Muscle of leg (tissue), 11 donors: ENCODE data around the gene TNFRSF21. TPM values are rescaled to one million over a fixed set of nuclear protein-coding genes. Genes with fewer than 3 reads are reported as not detected.

Experiments
- DNase-seq: peaks from one replicate; pipeline ENCODE4 v3.0.0; 2013
- H3K27ac ChIP-seq: one replicate; pipeline ENCODE4 v1.5.1; 2013; ENCODE audit warnings: mild to moderate bottlenecking, low read length, control low read depth
- H3K27me3 ChIP-seq: one replicate; pipeline ENCODE4 v1.6.1; 2013; ENCODE audit warnings: low read length; ENCODE audit not compliant: control insufficient read depth, insufficient read depth
- H3K36me3 ChIP-seq: one replicate; pipeline ENCODE4 v1.6.1; 2013; ENCODE audit warnings: low read length; ENCODE audit not compliant: control insufficient read depth, insufficient read depth
- H3K4me1 ChIP-seq: one replicate; pipeline ENCODE4 v1.6.1; 2013; ENCODE audit warnings: low read length; ENCODE audit not compliant: control insufficient read depth, insufficient read depth
- H3K4me3 ChIP-seq: one replicate; pipeline ENCODE4 v1.5.1; 2013; ENCODE audit warnings: low read length, control low read depth
- H3K9me3 ChIP-seq: replicated peaks from 2 replicates; pipeline ENCODE4 v1.6.1; 2013; ENCODE audit warnings: low read depth, low read length; ENCODE audit not compliant: control insufficient read depth
- WGBS: methylation state at CpG from one replicate; pipeline ENCODE4 v1.1.5; 2013; ENCODE audit warnings: missing lambda C conversion rate; ENCODE audit not compliant: insufficient coverage; 5-methylcytosine and 5-hydroxymethylcytosine counted together
- polyA plus RNA-seq, 8 donors: library from polyadenylated mRNA; unstranded; fragments of 120-200 nt; gene quantifications; one replicate each; pipeline versions ENCODE4 v1.2.1 to v1.2.3, GENCODE V29; 2013; ENCODE audit warnings: inconsistent platforms in 1 of 8, low replicate concordance in 1 of 8; ENCODE audit not compliant: insufficient read length in 8 of 8, insufficient read depth in 1 of 8
- total RNA-seq: library from RNA; stranded (reverse); fragments of 120-200 nt; gene quantifications from one replicate; pipeline ENCODE4 v1.2.4, GENCODE V29; 2013

Gene TNFRSF21
- total and polyA plus RNA-seq, 9 donors: 10.2 to 27.9 (median 23.2) TPM

GRCh38 chr6:47203938-47204611, 105.6 kb downstream of the TNFRSF21 start:
- no peaks in the 10 kb centered on the region for H3K36me3 ChIP-seq
- H3K4me1 ChIP-seq: no peaks in the 10 kb centered on the region
- H3K4me3 ChIP-seq: no peak overlapping the region
- DNase-seq: no peak
- H3K27ac ChIP-seq: no peak overlapping the region
- H3K27me3 ChIP-seq: no peaks in the 10 kb centered on the region
- 90% methylated on average over 2 of the region's 2 CpGs for WGBS
- no peaks in the 10 kb centered on the region for H3K9me3 ChIP-seq

DNA sequence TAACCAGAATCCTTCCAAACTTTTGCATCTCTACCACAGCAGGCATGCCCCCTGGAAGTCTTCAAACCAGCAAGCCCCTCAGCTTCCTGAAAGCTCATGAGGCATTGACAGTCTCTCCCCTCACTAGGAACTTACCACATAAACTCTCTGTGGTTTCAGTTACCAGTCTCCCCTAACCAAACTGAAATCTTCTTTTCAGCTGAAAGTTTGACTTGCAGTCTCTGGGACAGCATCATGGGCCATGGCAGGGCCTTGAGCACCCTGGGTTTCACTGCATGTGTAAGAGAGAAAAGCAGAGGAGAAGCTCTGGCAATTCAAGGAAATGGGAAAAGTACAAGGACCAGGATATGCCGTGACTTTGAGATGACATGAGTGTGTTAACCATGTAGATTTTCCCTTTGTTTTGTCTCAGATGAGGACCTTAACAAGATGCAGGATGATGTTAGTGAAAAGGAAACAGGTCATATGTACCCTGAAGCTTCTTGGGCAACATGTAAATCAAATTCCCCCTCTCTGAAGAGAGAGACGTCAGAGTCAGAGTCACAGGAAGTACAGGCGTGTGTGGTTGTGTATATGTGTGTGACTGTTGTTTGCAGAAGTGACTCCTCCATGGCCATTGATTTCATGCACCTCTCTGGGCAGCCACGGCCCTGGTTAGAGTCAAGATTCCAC, 106.3 kb downstream of the TNFRSF21 start:
- Histone ChIP-seq H3K27me3 (no peaks in the 10 kb centered on the region), H3K4me3 (no peak overlapping the region), H3K9me3 (no peaks in the 10 kb centered on the region), H3K4me1 (no peaks in the 10 kb centered on the region), H3K36me3 (no peaks in the 10 kb centered on the region), H3K27ac (no peak overlapping the region)
- no peak for DNase-seq
- WGBS: 56% methylated on average over 1 of the region's 4 CpGs

DNA sequence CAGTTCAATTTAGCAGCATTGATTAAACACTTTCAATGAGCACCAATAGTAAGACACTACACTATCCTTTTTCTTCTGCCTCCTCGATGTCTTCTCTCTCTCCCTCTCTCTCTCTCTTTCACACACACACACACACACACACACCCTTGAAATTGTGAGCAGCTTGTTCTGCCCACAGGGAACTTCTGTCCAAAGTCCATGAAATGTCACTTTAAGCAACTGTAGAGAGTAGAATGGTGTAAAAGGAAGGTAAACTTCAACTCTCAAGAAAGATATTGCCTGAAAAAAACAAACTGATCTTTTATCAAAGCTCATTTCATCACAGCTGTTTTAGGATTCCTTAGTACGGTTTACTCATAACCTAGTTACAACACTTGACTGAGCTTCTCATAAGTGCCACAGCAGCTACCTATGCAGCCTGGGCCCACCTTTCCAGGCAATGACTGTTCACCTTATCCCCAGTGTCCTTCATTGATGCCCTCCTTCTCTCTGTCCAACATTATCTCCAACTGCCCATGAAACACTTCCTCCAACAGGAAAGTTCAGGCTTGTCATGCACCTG, 107.0 kb downstream of the TNFRSF21 start:
- no peak overlapping the region for H3K4me3 ChIP-seq
- no peaks in the 10 kb centered on the region for H3K9me3 ChIP-seq
- no peak for DNase-seq
- no peaks in the 10 kb centered on the region for H3K4me1 ChIP-seq
- no peak overlapping the region for H3K27ac ChIP-seq
- WGBS: 87% methylated on average over 1 of the region's 2 CpGs
- H3K27me3 ChIP-seq: no peaks in the 10 kb centered on the region
- H3K36me3 ChIP-seq: no peaks in the 10 kb centered on the region

DNA sequence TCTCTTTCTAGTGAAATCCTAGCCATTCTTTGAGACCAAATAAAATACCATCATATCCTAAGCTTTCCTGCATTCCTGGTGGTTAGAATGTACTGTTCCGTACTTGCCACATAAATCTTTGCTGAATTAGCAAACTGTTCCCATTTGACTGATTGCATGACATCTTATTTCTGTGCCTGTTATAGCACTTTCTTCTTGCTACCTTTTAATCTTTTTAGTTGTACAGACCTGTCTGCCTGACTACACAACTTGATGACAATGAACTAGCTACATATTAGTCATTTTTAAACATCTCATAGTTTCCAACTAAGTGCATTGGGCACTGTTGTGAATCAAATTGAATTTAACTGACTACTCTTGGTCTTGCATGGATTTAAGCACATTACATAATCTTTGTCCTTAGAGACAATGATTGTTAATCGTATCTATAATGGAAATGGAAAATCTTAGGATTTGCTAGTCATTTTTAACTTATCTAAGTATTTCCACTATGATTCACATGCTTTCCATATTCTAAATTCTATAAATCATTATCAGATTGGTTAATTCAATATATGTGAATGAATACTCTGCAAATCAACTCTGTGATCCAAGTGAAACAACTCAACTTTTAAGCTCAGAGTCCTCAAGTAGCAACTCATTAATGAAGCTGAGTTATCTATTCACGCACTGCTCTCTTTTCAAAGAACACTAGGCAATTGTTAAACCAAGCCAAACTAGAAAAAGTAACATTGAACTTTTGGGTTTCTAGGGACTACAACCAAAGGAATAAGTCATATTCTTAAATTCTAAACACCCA, 109.0 kb downstream of the TNFRSF21 start:
- H3K27ac ChIP-seq: no peak overlapping the region
- H3K36me3 ChIP-seq: no peaks in the 10 kb centered on the region
- H3K27me3 ChIP-seq: no peaks in the 10 kb centered on the region
- no CpG with 5 or more reads among the region's 3 CpGs for WGBS
- no peaks in the 10 kb centered on the region for H3K9me3 ChIP-seq
- no peak for DNase-seq
- H3K4me3 ChIP-seq: no peak overlapping the region
- peaks cover 6% of the 10 kb centered on the region for H3K4me1 ChIP-seq

GRCh38 chr6:47197682-47198640, 111.7 kb downstream of the TNFRSF21 start:
- H3K27ac ChIP-seq: no peak overlapping the region
- no peaks in the 10 kb centered on the region for H3K36me3 ChIP-seq
- no peak overlapping the region for H3K4me3 ChIP-seq
- H3K27me3 ChIP-seq: no peaks in the 10 kb centered on the region
- peaks cover 19% of the 10 kb centered on the region for H3K4me1 ChIP-seq
- WGBS: 90% methylated on average over 2 of the region's 6 CpGs
- no peak for DNase-seq
- no peaks in the 10 kb centered on the region for H3K9me3 ChIP-seq

DNA sequence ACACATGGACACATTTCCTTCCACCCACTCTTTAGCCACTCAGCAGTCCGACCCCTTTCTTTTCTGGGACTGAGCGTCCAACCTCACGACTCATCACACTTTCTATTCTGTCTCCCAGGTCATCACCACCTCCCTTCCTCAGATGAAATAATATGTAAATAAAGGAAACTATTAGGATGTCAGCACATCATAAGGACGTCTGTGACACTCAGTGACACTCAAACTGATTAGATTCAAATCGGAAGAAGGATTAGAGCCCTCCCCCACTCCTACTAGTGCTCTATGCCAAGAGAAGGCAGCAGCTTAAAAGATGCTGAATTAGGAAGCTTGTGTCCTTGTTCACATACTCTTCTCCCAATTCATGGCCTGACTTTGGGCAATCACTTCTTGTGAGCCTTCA, 113.6 kb downstream of the TNFRSF21 start:
- Histone ChIP-seq H3K4me3 (no peak overlapping the region), H3K4me1 (peaks cover 19% of the 10 kb centered on the region), H3K36me3 (no peaks in the 10 kb centered on the region), H3K27me3 (no peaks in the 10 kb centered on the region), H3K9me3 (no peaks in the 10 kb centered on the region), H3K27ac (peak overlapping the region; percentile 70)
- WGBS: no CpG with 5 or more reads among the region's 5 CpGs
- DNase-seq: no peak

DNA sequence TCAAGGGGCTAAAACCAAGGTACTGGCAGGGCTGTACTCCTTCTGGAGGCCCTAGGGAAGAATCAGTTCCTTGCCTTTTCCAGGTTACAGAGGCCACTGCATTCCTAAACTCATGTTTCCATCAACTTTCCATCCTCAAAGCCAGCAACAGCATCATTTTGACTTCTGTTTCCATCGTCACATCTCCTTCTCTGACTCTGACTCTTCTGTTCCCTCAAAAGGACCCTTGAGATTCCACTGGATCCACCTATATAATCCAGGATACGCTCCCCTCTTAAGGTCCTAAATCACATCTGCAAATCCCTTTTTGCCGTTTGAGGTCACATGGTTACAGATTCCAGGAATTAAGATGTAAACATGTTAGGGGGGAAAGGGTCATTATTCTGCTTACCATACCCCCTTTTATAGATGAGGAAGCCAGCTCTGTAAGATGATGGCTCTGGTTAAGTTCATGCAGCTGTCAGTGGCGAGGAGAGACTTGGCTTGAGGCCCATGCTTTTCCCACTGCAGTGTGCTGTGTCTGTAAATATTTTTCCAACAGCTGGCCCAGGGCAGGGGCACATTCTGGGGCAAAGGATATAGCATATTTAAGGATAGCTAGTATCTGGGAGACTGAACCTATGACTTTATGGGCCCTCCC, 114.6 kb downstream of the TNFRSF21 start:
- 35% methylated on average over 2 of the region's 4 CpGs for WGBS
- Histone ChIP-seq H3K36me3 (no peaks in the 10 kb centered on the region), H3K4me3 (no peak overlapping the region), H3K4me1 (peaks cover 19% of the 10 kb centered on the region), H3K27ac (peak overlapping the region; percentile 70), H3K27me3 (no peaks in the 10 kb centered on the region), H3K9me3 (no peaks in the 10 kb centered on the region)
- peak; percentile 91 for DNase-seq

DNA sequence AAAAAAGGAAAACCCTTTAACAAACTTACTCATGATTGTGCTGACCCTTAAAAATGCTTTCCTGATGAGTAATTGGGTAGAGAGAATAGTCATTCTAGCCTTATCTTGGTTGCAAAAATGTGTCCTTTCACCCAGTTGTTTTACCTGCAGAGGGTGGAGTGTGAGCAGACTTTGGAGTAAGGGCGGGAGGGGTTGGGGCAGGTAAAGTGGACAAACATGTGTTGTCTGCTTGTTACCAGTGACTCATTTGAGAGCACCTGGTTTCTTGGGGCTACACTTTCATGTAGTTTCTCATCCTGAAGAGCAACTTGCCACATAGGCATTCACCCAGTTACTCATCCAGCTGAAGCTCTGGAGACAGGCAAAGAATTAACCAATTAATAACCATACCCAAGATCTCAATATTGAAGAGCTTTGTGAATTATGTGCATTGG, 121.1 kb downstream of the TNFRSF21 start:
- no CpG with 5 or more reads among the region's 1 CpG for WGBS
- H3K4me1 ChIP-seq: peaks cover 2% of the 10 kb centered on the region
- H3K36me3 ChIP-seq: no peaks in the 10 kb centered on the region
- no peak overlapping the region for H3K27ac ChIP-seq
- H3K4me3 ChIP-seq: no peak overlapping the region
- no peak for DNase-seq
- H3K27me3 ChIP-seq: no peaks in the 10 kb centered on the region
- no peaks in the 10 kb centered on the region for H3K9me3 ChIP-seq

DNA sequence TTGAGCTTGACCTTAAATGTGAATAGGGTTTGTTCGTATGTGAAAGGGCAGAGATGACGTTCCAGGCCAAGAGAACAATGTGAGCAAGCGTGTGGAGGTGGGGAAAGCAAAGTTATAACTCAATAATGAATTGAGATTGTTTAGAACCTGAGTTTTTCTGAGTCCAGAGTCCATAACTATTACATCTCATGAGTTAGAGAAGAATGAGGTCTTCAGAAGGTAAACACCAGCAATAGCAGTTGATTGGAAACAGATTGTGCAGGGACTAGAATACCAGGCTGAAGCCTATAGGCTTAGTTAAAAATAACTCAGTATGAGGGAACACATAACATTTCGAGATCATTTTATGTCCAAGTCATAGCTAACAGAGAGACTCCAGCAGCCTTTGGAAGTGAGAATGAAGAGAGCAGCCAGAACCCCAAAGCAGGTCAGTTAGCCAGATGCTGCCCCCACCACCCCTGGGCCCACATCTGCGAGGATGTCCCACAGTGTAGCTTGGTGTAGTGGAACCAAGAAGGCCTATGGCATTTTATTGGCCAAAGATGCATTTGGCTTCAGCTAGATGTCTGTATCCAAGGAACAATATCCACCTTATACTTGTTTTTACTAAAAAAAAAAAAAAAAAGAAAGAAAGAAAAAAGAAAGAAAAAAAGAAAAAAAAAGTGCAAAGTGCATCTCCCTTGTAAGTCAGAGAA, 121.7 kb downstream of the TNFRSF21 start:
- WGBS: 49% methylated on average over 2 of the region's 5 CpGs
- H3K4me1 ChIP-seq: peaks cover 2% of the 10 kb centered on the region

More for the DNA sequence above, 121.7 kb downstream of the TNFRSF21 start:
- Histone ChIP-seq H3K9me3 (no peaks in the 10 kb centered on the region), H3K36me3 (no peaks in the 10 kb centered on the region), H3K27me3 (no peaks in the 10 kb centered on the region), H3K27ac (no peak overlapping the region), H3K4me3 (no peak overlapping the region)
- peak; percentile 17 for DNase-seq
